ENCODE measurements around the gene ARFGEF3.
"Not testable (repeated sequence)": the region's sequence is repeated elsewhere in the genome, so short reads cannot be mapped to it uniquely, and the experiment has no call there.

ARFGEF3 gene

GRCh38 chr6:138175596-138175995 lies 13.9 kb downstream of the ARFGEF3 start:
- DNase-seq, result no peak

DNA sequence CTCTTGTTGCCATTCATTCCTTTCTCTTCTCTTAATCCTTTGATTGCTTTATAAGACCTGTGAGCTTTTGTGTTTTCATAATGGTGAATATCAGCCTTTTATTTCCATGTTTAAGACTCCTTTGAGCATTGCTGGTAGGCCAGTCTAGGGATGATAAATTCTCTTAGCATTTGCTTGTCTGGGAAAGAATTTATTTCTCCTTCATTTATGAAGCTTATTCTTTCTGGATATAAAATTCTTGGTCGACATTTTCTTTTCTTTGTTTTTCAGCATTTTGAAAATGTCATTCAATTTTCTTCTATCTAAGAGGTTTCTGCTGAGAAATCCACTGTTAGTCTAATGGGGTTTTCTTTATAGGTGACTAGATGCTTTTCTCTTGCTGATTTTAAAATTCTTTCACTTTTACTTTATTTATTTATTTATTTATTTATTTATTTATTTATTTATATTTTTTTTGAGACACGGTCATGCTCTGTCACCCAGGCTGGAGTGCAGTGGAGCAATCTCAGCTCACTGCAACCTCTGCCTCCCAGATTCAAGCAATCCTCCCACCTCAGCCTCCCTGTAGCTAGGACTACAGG lies 15.0 kb downstream of the ARFGEF3 start:
- DNase-seq, result no peak

- no peak for DNase-seq
Measured at GRCh38 chr6:138182939-138183789, 21.4 kb downstream of the ARFGEF3 start.

DNA sequence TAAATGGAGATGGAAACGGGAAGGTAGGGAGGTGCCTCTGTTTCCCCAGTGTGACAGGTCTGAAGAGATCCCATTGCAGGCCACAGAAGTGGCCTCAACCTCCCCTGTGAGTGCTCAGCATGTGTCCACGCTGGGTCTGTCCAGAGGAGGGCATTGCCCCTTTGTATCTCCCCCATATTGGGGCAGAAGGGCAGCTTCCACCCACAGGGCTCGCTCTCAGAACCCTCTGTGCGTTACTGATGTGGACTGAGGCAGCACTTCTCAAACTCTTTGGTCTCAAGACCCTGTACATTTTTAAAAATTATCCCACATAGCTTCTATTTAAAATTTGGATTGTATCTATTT lies 22.0 kb downstream of the ARFGEF3 start:
- no peak for DNase-seq

DNA sequence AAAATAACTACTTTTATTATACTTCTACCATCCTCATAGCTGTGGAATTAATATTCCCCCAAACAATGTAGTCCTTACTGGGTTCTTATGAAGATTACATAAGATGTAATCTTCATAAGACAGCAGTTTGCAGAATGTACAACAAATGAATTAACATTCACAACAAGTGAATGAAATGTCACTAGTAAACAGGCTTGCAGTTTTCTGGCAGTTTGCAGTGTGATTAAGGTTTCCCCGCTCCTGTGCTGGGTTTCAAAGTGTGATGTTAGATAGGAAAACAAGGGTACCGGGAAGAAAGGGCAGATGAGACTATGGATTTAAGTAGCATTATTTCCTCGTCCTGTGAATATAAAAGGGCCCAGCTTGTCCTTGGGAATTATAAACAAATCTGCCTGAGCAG lies 22.5 kb downstream of the ARFGEF3 start:
- no peak for DNase-seq

GRCh38 chr6:138187156-138187555 lies 25.4 kb downstream of the ARFGEF3 start:
- DNase-seq, result no peak

DNA sequence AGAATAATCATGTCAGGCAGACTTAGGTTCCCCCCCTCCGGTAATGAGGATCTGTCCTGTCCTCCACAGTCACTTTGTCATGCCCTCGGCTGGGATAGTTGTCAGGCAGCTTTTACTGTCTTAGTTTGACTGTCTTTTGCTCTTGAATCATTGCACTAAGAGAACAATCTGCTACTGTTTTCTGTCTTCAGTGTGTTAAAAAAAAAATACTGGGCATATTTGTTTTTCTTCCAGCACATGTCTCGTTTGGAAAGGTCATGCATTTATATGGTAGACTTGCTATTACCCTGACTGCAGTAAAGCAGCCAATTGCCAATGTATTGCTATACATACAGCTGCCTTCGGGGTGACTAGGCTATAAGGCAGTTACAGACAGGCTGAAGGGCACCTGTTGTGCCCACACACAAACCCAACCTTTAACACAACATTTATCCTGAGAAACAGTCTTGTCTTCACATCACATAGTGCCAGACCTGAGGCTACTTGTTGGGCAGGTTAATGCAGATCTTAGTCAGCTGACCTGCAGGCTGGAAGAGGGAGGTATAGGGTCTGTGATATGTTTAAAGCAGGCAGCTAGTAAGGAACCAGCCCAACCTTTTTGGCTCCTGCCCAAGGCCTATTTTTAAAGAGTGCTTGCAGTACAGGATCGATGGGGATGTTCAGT lies 26.7 kb downstream of the ARFGEF3 start:
- no peak for DNase-seq

DNA sequence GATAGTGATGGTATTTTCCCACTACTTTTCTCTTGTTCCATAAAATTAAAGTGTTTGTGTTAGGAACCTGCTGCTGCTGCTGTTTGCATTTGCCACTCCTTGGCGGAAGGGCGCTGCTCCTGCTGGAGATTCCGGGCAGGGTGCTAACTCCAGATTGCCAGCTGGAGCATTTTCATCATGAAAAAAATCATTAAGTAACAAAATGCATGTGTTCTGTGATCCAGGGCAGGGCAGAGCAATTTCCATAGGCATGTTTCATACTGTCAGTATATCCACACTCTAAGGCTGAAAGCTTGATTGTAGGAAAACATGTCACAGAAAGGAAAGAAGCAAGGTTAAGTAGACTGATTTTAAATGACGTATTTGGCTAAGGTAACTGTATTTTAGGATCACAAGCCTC lies 32.5 kb downstream of the ARFGEF3 start:
- no peak for DNase-seq

- DNase-seq, result no peak
Measured at GRCh38 chr6:138196122-138196738, 34.5 kb downstream of the ARFGEF3 start.

DNA sequence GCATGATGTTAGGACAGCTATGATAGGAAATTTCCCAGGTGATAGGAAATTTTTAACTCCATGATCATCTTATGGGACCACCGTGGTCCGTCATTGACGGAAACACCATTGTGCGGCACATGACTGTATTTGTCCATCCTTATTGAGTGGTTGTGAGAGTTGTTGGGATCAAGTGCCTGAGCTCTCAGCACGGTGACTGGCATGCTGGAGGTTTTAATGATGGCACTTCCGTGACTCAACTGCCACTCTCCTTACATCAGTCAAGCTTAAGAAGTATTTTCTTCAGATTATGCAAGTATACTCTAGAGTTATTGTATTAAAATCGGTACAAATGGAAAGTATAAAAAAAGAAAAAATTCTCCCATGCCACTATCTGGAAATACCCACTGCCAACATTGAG lies 35.8 kb downstream of the ARFGEF3 start:
- no peak for DNase-seq

DNA sequence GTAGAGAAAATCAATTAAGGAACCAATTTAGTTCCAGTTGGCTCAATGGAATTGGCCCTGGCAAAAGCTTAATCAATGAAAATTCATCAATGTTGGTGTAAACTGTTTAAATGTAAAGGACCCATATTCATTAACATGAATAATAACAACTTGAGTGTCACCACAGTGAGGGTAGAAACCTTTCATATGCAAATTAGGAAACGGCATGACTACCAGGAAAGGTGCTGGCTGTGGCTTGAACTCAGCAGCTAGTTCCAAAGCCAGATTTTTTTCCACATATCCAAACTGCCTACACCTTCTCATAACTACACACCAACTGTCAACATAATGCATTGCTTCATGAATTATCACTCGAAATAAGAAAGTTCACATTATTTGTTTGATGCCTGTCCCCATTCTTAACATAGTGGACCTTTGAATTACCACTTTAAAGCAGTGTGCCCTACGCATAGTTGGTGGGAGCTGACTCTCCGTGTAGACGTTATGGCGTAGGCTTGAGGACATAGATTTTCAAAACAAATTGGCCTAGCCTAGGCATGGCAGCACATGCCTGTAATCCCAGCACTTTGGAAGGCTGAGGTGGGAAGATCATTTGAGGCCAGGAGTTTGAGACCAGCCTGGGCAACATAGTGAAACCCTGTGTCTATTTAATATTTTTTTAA lies 36.8 kb downstream of the ARFGEF3 start:
- no peak for DNase-seq

GRCh38 chr6:138201836-138202235 lies 40.1 kb downstream of the ARFGEF3 start:
- no peak for DNase-seq

DNA sequence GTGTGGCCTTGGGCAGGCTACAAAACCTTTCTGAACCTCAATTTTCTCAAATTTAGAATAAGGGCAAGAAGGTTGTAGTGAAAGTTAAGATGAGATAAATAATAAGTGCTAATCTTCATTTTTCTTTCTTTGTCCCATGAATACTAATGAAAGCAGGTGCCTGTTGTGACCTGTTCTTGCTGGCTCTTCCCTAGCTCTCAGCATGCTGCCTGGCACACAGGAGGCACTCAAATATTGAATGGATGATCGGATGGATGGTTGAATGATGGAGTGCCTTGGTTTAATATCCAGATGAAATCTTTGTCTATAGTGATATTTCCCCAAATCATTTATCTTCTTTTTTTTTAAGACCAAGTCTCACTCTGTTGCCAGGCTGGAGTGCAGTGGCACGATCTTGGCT lies 41.6 kb downstream of the ARFGEF3 start:
- no peak for DNase-seq

- DNase-seq, result no peak
Measured at GRCh38 chr6:138204303-138204702, 42.6 kb downstream of the ARFGEF3 start.

GRCh38 chr6:138204792-138205384 lies 43.1 kb downstream of the ARFGEF3 start:
- no peak for DNase-seq

DNA sequence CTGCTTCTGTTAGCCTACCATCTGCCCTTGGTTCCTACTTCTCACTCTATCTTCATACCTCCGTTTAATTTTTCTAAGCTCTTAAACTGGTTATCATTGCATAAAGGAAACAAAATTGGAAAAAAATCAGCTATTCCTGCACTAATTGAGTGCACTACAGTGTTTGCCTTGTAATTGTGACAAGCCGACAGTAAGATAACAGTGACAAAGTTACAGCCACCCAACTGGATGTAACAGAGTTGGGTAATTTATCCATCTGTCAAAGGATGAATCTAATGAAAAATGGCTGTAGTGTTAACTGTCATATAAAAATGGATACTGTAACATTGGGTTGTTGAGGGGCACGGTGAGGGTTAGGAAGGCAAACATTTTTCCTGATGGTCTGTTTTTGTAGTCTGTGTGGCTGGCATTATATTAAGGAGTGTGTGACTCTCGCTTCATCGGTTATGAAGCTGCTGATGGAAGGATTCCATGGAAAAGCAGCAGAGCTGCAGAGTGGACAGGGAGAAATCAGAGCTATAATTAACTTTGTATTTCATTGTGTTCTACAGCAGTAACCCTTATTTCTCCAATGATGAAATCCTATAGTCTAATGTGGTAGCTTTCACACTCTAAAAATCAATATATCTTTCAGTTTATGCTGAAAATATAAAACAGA lies 43.8 kb downstream of the ARFGEF3 start:
- no peak for DNase-seq

DNA sequence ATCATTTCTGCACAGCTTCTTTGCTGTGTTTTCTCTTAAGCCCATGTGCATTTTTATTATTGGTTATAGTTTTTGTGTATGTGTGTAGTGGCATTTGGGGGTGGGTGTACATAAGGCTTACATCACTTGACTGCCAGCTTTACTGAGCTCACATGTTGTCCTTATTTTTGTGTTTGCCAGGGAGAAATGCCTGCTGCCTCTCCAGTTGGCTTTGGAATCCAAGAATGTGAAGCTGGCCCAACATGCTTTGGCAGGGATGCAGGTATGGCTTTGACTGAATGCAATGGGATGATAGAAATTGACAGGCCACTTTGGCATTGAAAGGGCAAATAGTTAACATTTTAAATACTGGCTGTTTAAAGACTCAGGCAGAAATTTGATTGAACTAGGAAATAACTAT lies 45.1 kb downstream of the ARFGEF3 start:
- DNase-seq, result no peak

- no peak for DNase-seq
Measured at GRCh38 chr6:138211048-138211581, 49.4 kb downstream of the ARFGEF3 start.

GRCh38 chr6:138211601-138212000 lies 49.9 kb downstream of the ARFGEF3 start:
- no peak for DNase-seq

DNA sequence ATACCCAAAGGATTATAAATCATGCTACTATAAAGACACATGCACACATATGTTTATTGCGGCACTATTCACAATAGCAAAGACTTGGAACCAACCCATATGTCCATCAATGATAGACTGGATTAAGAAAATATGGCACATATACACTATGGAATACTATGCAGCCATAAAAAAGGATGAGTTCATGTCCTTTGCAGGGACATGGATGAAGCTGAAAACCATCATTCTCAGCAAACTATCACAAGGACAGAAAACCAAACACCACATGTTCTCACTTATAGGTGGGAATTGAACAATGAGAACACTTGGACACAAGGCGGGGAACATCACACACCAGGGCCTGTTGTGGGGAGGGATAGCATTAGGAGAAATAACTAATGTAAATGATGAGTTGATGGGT lies 50.8 kb downstream of the ARFGEF3 start:
- not testable (repeated sequence) for DNase-seq

- DNase-seq, result no peak
Measured at GRCh38 chr6:138215093-138215782, 53.5 kb downstream of the ARFGEF3 start.
